ENCODE results near the gene SLC9A8.

GRCh38 chr20:49779972-49780371, 32.7 kb upstream of the SLC9A8 start:
- TF ChIP-seq CTCF (IDR thresholded peaks at IDR 0.05; ENCODE audit: extremely low read depth in 1 of 2, insufficient read depth in 1 of 2, low read depth in 1 of 2, low read length in 2 of 2) (no peak), MAX (IDR thresholded peaks at IDR 0.05; ENCODE audit: insufficient read depth, insufficient read length) (no peak), POLR2A (IDR thresholded peaks at IDR 0.05; ENCODE audit: low read depth, low read length) (no peak), POLR2AphosphoS5 (IDR thresholded peaks at IDR 0.05; ENCODE audit: insufficient read depth, low read depth, low read length) (no peak), EZH2 (IDR thresholded peaks at IDR 0.05; ENCODE audit: borderline replicate concordance, low read depth, low read length, severe bottlenecking) (no peak)

All from endothelial cell of umbilical vein (primary cell).